ENCODE measurements around the gene NKAIN2. TPM values are rescaled to one million over a fixed set of nuclear protein-coding genes. Genes with fewer than 3 reads are reported as not detected.

The NKAIN2 gene
- total and polyA plus RNA-seq, 9 of the 15 experiments (the other 6 are each of a cell fraction or from before 2014, with no cell fraction given): not detected

GRCh38 chr6:123966618-123967017 is 163.0 kb downstream of the NKAIN2 start:
- Histone ChIP-seq H3K27me3 (ENCODE audit: control insufficient read depth in 2 of 2, insufficient read depth in 2 of 2, low read length in 2 of 2) (no peaks in the 10 kb centered on the region), H3K9me3 (replicated peaks; ENCODE audit: control insufficient read depth, insufficient read depth, low read depth, low read length) (no peaks in the 10 kb centered on the region), H3K9ac (ENCODE audit: insufficient read depth in 1 of 2, low read depth in 2 of 2, low read length in 2 of 2) (no peak overlapping the region), H3K4me2 (ENCODE audit: insufficient read depth, low read length) (no peak overlapping the region), H2AFZ (ENCODE audit: low read depth, low read length) (no peak overlapping the region), H3K4me1 (replicated peaks in 1 of 2; ENCODE audit: control insufficient read depth in 2 of 2, insufficient read depth in 2 of 2, low read length in 2 of 2) (no peaks in the 10 kb centered on the region), H3K36me3 (ENCODE audit: control insufficient read depth, insufficient read depth, low read length) (no peaks in the 10 kb centered on the region), H3K9me1 (ENCODE audit: control insufficient read depth, insufficient read depth, low read length) (no peaks in the 10 kb centered on the region), H3K4me3 (no peak overlapping the region), H3K27ac (ENCODE audit: extremely low read depth, low read depth, low read length) (no peak overlapping the region), H3K79me2 (ENCODE audit: control insufficient read depth, insufficient read depth, low read length) (no peaks in the 10 kb centered on the region), H4K20me1 (replicated peaks; ENCODE audit: control insufficient read depth, insufficient read depth, low read length) (no peaks in the 10 kb centered on the region)
- DNase-seq (ENCODE audit: extremely low read depth in 1 of 4, low spot score in 3 of 4) (no peak), ATAC-seq (no peak), FAIRE-seq (no peak)
- TF ChIP-seq FOSL1 (tag; conservative IDR thresholded peaks at IDR 0.05): no peak
- no peak for TF ChIP-seq ZBTB11 (CRISPR knock-in tag; IDR thresholded peaks at IDR 0.05)
- 0% methylated on average over 2 of the region's 2 CpGs for WGBS (ENCODE audit: insufficient coverage, low coverage, missing lambda C conversion rate)
- BruUV-seq (replicated peaks): no TSS peak
- CTCF ChIA-PET (ENCODE audit: low intra/inter-chr PET ratio): interaction anchor here (0.5 kb wide), 1 partner anchor 706 kb away, joined by 5 read pairs; no protein-coding TSS in a partner anchor
- in situ Hi-C loops (cut with MboI): no loop called here
- intact Hi-C loops (cut with micrococcal nuclease): no loop called here
- POLR2A ChIA-PET: no interaction called here
